Upper lobe of right lung (tissue), 1 donor: ENCODE data around the gene ADAMTS14. TPM values are rescaled to one million over a fixed set of nuclear protein-coding genes. Genes with fewer than 3 reads are reported as not detected.

ENCODE experiments used
- ATAC-seq: fragments of 200-7000 bp; cut with Tn5 transposase; one replicate; pipeline ENCODE4 v1.9.1; 2020; ENCODE audit warnings: mild to moderate bottlenecking, moderate library complexity
- DNase-seq: peaks from one replicate; pipeline ENCODE4 v3.0.0-alpha.2; 2020
- H3K27ac ChIP-seq: fragments of 200-600 bp; one replicate; pipeline ENCODE4 v1.8.0; 2022
- H3K27me3 ChIP-seq: fragments of 200-600 bp; one replicate; pipeline ENCODE4 v1.8.0; 2022; ENCODE audit warnings: mild to moderate bottlenecking
- H3K36me3 ChIP-seq: fragments of 200-600 bp; one replicate; pipeline ENCODE4 v1.8.0; 2022
- H3K4me1 ChIP-seq: fragments of 200-600 bp; one replicate; pipeline ENCODE4 v1.8.0; 2022
- H3K4me3 ChIP-seq: fragments of 200-600 bp; one replicate; pipeline ENCODE4 v1.8.0; 2022; ENCODE audit warnings: mild to moderate bottlenecking
- H3K9me3 ChIP-seq: fragments of 200-600 bp; one replicate; pipeline ENCODE4 v1.8.0; 2022
- intact Hi-C: fragments of 100-400 bp; cut with DNase I; formaldehyde crosslinking; loops from one replicate; pipeline ENCODE4 v1.11.0; 2022
- total RNA-seq: library from RNA; stranded (reverse); fragmentation: NEBNext Ultra II Directional; extraction: Animal tissue kit (Norgen Biotek cat#: 25700); gene quantifications from one replicate; pipeline ENCODE4 v1.2.1, GENCODE V29; 2021
- TF ChIP-seq, protein P1 (sequence below): fragments of 200-600 bp; IDR thresholded peaks from one replicate; pipeline ENCODE4 v1.8.0; 2022; ENCODE audit warnings: antibody characterized with exemption
- donor health status: DM: no; HTN: yes; CAD: no; lungs with severe emphysema.

ADAMTS14 gene
- total RNA-seq, 1 donor from 2014 or later: 0.55 TPM

GRCh38 chr10:70777063-70777875, 105.0 kb downstream of the ADAMTS14 start:
- TF ChIP-seq, protein P1, sequence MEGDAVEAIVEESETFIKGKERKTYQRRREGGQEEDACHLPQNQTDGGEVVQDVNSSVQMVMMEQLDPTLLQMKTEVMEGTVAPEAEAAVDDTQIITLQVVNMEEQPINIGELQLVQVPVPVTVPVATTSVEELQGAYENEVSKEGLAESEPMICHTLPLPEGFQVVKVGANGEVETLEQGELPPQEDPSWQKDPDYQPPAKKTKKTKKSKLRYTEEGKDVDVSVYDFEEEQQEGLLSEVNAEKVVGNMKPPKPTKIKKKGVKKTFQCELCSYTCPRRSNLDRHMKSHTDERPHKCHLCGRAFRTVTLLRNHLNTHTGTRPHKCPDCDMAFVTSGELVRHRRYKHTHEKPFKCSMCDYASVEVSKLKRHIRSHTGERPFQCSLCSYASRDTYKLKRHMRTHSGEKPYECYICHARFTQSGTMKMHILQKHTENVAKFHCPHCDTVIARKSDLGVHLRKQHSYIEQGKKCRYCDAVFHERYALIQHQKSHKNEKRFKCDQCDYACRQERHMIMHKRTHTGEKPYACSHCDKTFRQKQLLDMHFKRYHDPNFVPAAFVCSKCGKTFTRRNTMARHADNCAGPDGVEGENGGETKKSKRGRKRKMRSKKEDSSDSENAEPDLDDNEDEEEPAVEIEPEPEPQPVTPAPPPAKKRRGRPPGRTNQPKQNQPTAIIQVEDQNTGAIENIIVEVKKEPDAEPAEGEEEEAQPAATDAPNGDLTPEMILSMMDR: no peak
- no peaks in the 10 kb centered on the region for H3K4me1 ChIP-seq
- DNase-seq: no peak
- no peaks in the 10 kb centered on the region for H3K9me3 ChIP-seq
- intact Hi-C loops: no loop called here
- H3K4me3 ChIP-seq: no peak overlapping the region
- H3K27me3 ChIP-seq: no peaks in the 10 kb centered on the region
- no peak overlapping the region for H3K27ac ChIP-seq
- ATAC-seq: no peak
- H3K36me3 ChIP-seq: no peaks in the 10 kb centered on the region

- H3K4me3 ChIP-seq: no peak overlapping the region
- no peak for ATAC-seq
Observed at GRCh38 chr10:70778267-70778924, 106.1 kb downstream of the ADAMTS14 start.

DNA sequence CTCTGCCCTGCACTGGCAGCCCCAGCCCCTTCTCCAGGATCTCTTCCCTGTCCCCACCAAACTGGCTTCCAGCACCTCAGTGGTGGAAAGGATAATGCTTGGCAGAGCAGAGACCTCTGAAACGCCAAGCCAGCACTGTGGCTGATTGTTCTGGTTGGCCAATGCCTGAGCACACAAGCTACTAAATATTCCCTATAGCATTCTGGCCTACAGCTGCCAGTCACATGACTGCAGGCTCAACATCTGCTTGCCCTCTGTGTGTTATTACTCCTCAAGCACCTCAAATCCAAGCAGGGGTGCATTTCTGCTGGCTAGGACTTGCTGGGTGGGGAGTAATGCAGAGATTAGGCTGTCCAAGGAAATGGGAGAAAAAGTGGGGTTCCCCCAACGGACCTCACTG, 106.8 kb downstream of the ADAMTS14 start:
- intact Hi-C loops: no loop called here
- DNase-seq: no peak
- ATAC-seq: no peak

More at GRCh38 chr10:70778267-70778924, 106.1 kb downstream of the ADAMTS14 start:
- no peaks in the 10 kb centered on the region for H3K4me1 ChIP-seq
- no peak for DNase-seq
- no peak overlapping the region for H3K27ac ChIP-seq
- H3K27me3 ChIP-seq: no peaks in the 10 kb centered on the region
- no peaks in the 10 kb centered on the region for H3K36me3 ChIP-seq
- intact Hi-C loops: no loop called here
- TF ChIP-seq, protein P1: no peak
- no peaks in the 10 kb centered on the region for H3K9me3 ChIP-seq

GRCh38 chr10:70779511-70780369, 107.4 kb downstream of the ADAMTS14 start:
- TF ChIP-seq, protein P1: no peak
- H3K36me3 ChIP-seq: no peaks in the 10 kb centered on the region
- no peak overlapping the region for H3K4me3 ChIP-seq
- DNase-seq (no peak), ATAC-seq (peak; percentile 82)
- no peaks in the 10 kb centered on the region for H3K27me3 ChIP-seq
- no peaks in the 10 kb centered on the region for H3K9me3 ChIP-seq
- H3K4me1 ChIP-seq: no peaks in the 10 kb centered on the region
- intact Hi-C loops: no loop called here
- H3K27ac ChIP-seq: no peak overlapping the region

More for the DNA sequence above, 106.8 kb downstream of the ADAMTS14 start:
- Histone ChIP-seq H3K4me1 (no peaks in the 10 kb centered on the region), H3K9me3 (no peaks in the 10 kb centered on the region), H3K36me3 (no peaks in the 10 kb centered on the region), H3K27me3 (no peaks in the 10 kb centered on the region), H3K4me3 (no peak overlapping the region), H3K27ac (no peak overlapping the region)
- TF ChIP-seq, protein P1: no peak

DNA sequence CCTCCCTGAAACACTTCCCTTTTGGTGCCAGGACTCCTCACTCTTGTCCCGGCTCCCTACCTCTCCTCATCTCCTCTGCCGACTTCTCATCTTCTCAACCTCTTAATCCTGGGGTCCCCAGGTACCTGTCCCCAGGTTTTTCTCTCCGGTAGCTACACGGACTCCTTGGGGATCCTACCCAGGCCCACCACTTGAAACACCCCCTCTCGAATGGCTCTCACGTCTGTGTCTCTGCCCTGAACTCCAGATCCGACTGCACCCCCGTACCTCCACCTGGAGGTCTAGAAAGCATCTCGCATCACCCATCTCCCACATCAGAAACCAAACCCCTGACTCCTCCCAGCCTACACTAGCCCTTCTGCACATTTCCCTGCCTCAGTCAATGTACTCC, 108.1 kb downstream of the ADAMTS14 start:
- DNase-seq (no peak), ATAC-seq (no peak)
- Histone ChIP-seq H3K4me3 (no peak overlapping the region), H3K27ac (no peak overlapping the region), H3K36me3 (no peaks in the 10 kb centered on the region), H3K27me3 (no peaks in the 10 kb centered on the region), H3K9me3 (no peaks in the 10 kb centered on the region), H3K4me1 (no peaks in the 10 kb centered on the region)
- TF ChIP-seq, protein P1: no peak
- intact Hi-C loops: no loop called here
